Gastrocnemius medialis (tissue), 4 donors: Measurements from ENCODE around the gene PIP5K1C.

Source experiments
- POLR2A ChIP-seq, 2 donors: fragments of 450-650 bp; IDR thresholded peaks; one replicate each; pipeline ENCODE4 v1.6.1; 2017; ENCODE audit warnings: antibody characterized with exemption in 2 of 2, mild to moderate bottlenecking in 2 of 2, moderate library complexity in 2 of 2
- TF ChIP-seq, protein P1 (sequence below), 5 experiments: fragments of 450-650 bp in 3 of 5; fragments of 200-600 bp in 2 of 5; sonication (generic) in 2 of 5; IDR thresholded peaks in 4 of 5; conservative IDR thresholded peaks in 1 of 5; 1 replicate in 4 of 5; 2 replicates in 1 of 5; pipeline ENCODE4 v1.5.1; 2016 to 2019; ENCODE audit warnings: antibody characterized with exemption in 5 of 5, mild to moderate bottlenecking in 3 of 5, moderate library complexity in 3 of 5

DNA sequence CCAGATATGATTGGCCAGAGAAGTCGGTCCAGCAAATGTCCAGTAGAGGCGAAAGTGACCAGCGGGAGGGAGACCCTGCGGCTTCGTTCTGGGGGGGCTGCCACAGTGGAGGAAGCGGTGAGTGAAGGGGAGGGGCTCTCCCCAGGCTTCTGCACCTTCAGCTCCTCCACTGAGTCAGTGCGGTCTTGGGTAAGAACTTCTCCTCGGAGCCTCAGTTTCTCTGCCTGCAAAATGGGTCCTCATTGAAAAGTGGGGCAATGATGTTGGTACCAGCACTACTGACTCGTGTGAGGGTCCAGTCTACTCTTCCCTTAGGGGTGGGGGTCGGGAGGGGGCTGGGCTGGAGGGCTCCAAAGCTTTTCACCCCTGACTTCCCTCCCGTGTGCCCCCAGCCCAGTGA lies 110.8 kb downstream of the PIP5K1C start:
- TF ChIP-seq, protein P1, sequence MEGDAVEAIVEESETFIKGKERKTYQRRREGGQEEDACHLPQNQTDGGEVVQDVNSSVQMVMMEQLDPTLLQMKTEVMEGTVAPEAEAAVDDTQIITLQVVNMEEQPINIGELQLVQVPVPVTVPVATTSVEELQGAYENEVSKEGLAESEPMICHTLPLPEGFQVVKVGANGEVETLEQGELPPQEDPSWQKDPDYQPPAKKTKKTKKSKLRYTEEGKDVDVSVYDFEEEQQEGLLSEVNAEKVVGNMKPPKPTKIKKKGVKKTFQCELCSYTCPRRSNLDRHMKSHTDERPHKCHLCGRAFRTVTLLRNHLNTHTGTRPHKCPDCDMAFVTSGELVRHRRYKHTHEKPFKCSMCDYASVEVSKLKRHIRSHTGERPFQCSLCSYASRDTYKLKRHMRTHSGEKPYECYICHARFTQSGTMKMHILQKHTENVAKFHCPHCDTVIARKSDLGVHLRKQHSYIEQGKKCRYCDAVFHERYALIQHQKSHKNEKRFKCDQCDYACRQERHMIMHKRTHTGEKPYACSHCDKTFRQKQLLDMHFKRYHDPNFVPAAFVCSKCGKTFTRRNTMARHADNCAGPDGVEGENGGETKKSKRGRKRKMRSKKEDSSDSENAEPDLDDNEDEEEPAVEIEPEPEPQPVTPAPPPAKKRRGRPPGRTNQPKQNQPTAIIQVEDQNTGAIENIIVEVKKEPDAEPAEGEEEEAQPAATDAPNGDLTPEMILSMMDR (IDR thresholded peaks at IDR 0.05 in 4 of 5, conservative IDR thresholded peaks at IDR 0.05 in 1 of 5), result no peak
- no peak for TF ChIP-seq POLR2A (IDR thresholded peaks at IDR 0.05)
